Prostate gland (tissue), 2 donors: ENCODE results near the gene KCNN3.

ENCODE experiments used
- CTCF ChIP-seq, 4 experiments: fragments of 200-600 bp in 2 of 4; fragments of 450-650 bp in 2 of 4; sonication (generic) in 2 of 4; IDR thresholded peaks; 1 replicate in 3 of 4; 2 replicates in 1 of 4; pipeline ENCODE4 v1.5.1; 2016 to 2019; ENCODE audit warnings: antibody characterized with exemption in 4 of 4, mild to moderate bottlenecking in 2 of 4, moderate library complexity in 2 of 4
- POLR2A ChIP-seq: fragments of 450-650 bp; IDR thresholded peaks from one replicate; pipeline ENCODE4 v1.6.1; 2016; ENCODE audit warnings: antibody characterized with exemption, mild to moderate bottlenecking
- POLR2AphosphoS5 ChIP-seq: sonication (generic); formaldehyde crosslinking; IDR thresholded peaks from one replicate; pipeline ENCODE4 v1.6.1; 2017; ENCODE audit warnings: antibody characterized with exemption

GRCh38 chr1:154792899-154793298 is 77.2 kb downstream of the KCNN3 start:
- TF ChIP-seq CTCF (IDR thresholded peaks at IDR 0.05) (no peak), POLR2A (no peak), POLR2AphosphoS5 (no peak)
